Trophoblast cell (in vitro differentiated cells and primary cell): ENCODE results near the gene TGM5.

Source experiments
- DNase-seq, 2 donors: peaks; one replicate each; pipeline ENCODE4 v3.0.0-alpha.2; 2016
- H2AFZ ChIP-seq: 2 replicates; pipeline ENCODE4 v1.6.1; 2013; ENCODE audit warnings: low read length, moderate library complexity, mild to moderate bottlenecking; ENCODE audit not compliant: insufficient read depth, poor library complexity
- H2AK5ac ChIP-seq: 2 replicates; pipeline ENCODE4 v1.6.1; 2013; ENCODE audit warnings: mild to moderate bottlenecking, low read length
- H2BK120ac ChIP-seq: 2 replicates; pipeline ENCODE4 v1.6.1; 2013; ENCODE audit warnings: low read length, mild to moderate bottlenecking, moderate library complexity; ENCODE audit not compliant: insufficient read depth, poor library complexity
- H2BK12ac ChIP-seq: 2 replicates; pipeline ENCODE4 v1.6.1; 2013; ENCODE audit warnings: mild to moderate bottlenecking, low read length, moderate library complexity
- H2BK5ac ChIP-seq: 2 replicates; pipeline ENCODE4 v1.6.1; 2013; ENCODE audit warnings: low read length, low read depth, moderate library complexity, mild to moderate bottlenecking; ENCODE audit not compliant: poor library complexity
- H3K14ac ChIP-seq: 2 replicates; pipeline ENCODE4 v1.6.1; 2013; ENCODE audit warnings: mild to moderate bottlenecking, low read length
- H3K18ac ChIP-seq: 2 replicates; pipeline ENCODE4 v1.6.1; 2013; ENCODE audit warnings: mild to moderate bottlenecking, low read length
- H3K23ac ChIP-seq: 2 replicates; pipeline ENCODE4 v1.6.1; 2013; ENCODE audit warnings: low read length
- H3K27ac ChIP-seq: 2 replicates; pipeline ENCODE4 v1.5.1; 2013; ENCODE audit warnings: low read depth, mild to moderate bottlenecking, inconsistent platforms, low read length, moderate library complexity
- H3K27me3 ChIP-seq: 2 replicates; pipeline ENCODE4 v1.6.1; 2013; ENCODE audit warnings: inconsistent platforms, mild to moderate bottlenecking, low read length, moderate library complexity; ENCODE audit not compliant: insufficient read depth
- H3K36me3 ChIP-seq, 2 experiments: 1 replicate in 1 of 2; 2 replicates in 1 of 2; pipeline ENCODE4 v1.6.1; 2013; ENCODE audit warnings: low read length in 2 of 2, mild to moderate bottlenecking in 2 of 2, moderate library complexity in 1 of 2; ENCODE audit not compliant: insufficient read depth in 2 of 2, control insufficient read depth in 1 of 2
- H3K4ac ChIP-seq: 2 replicates; pipeline ENCODE4 v1.6.1; 2013; ENCODE audit warnings: low read depth, mild to moderate bottlenecking, low read length, moderate library complexity
- H3K4me1 ChIP-seq, 2 experiments: 1 replicate in 1 of 2; 2 replicates in 1 of 2; pipeline ENCODE4 v1.6.1; 2013; ENCODE audit warnings: low read length in 2 of 2, mild to moderate bottlenecking in 2 of 2, moderate library complexity in 1 of 2; ENCODE audit not compliant: insufficient read depth in 2 of 2, control insufficient read depth in 1 of 2
- H3K4me2 ChIP-seq: 2 replicates; pipeline ENCODE4 v1.6.1; 2013; ENCODE audit warnings: inconsistent platforms, mild to moderate bottlenecking, low read length, moderate library complexity
- H3K4me3 ChIP-seq: 2 replicates; pipeline ENCODE4 v1.5.1; 2013; ENCODE audit warnings: mild to moderate bottlenecking, low read depth, low read length, inconsistent platforms
- H3K79me1 ChIP-seq: one replicate; pipeline ENCODE4 v1.6.1; 2013; ENCODE audit warnings: low read length
- H3K79me2 ChIP-seq: 2 replicates; pipeline ENCODE4 v1.6.1; 2013; ENCODE audit warnings: low read length, mild to moderate bottlenecking; ENCODE audit not compliant: control insufficient read depth, insufficient read depth, poor library complexity
- H3K9ac ChIP-seq: 2 replicates; pipeline ENCODE4 v1.6.1; 2013; ENCODE audit warnings: mild to moderate bottlenecking, low read length
- H3K9me3 ChIP-seq: 2 replicates; pipeline ENCODE4 v1.6.1; 2013; ENCODE audit warnings: low read depth, mild to moderate bottlenecking, control low read depth, inconsistent platforms, low read length; ENCODE audit not compliant: insufficient read depth
- H4K12ac ChIP-seq: 2 replicates; pipeline ENCODE4 v1.6.1; 2013; ENCODE audit warnings: low read depth, mild to moderate bottlenecking, low read length, moderate library complexity
- H4K8ac ChIP-seq: 2 replicates; pipeline ENCODE4 v1.6.1; 2013; ENCODE audit warnings: low read depth, mild to moderate bottlenecking, low read length, moderate library complexity
- H4K91ac ChIP-seq: one replicate; pipeline ENCODE4 v1.6.1; 2013; ENCODE audit warnings: low read depth, mild to moderate bottlenecking, low read length, moderate library complexity
- WGBS: extraction: QIAGEN DNeasy Blood & Tissue Kit; methylation state at CpG from one replicate; pipeline ENCODE4 v1.1.7; 2013; ENCODE audit warnings: missing lambda C conversion rate; ENCODE audit not compliant: insufficient read length, insufficient coverage; ENCODE audit errors: extremely low coverage; 5-methylcytosine and 5-hydroxymethylcytosine counted together

TGM5 gene

GRCh38 chr15:43276563-43277200, 10.0 kb upstream of the TGM5 start:
- Histone ChIP-seq H3K36me3 (no peaks in the 10 kb centered on the region), H4K8ac (no peak overlapping the region), H3K4ac (no peak overlapping the region), H4K12ac (no peak overlapping the region), H3K79me2 (peaks cover 2% of the 10 kb centered on the region), H2BK5ac (no peak overlapping the region), H4K91ac (no peak overlapping the region), H3K79me1 (no peaks in the 10 kb centered on the region), H2AK5ac (no peak overlapping the region), H3K27me3 (no peaks in the 10 kb centered on the region), H3K4me3 (no peak overlapping the region), H2BK12ac (no peak overlapping the region), H2AFZ (no peak overlapping the region), H3K14ac (no peak overlapping the region), H3K18ac (no peak overlapping the region), H3K4me1 (no peaks in the 10 kb centered on the region), H3K9ac (no peak overlapping the region), H2BK120ac (no peak overlapping the region), H3K23ac (no peak overlapping the region), H3K4me2 (no peak overlapping the region), H3K27ac (no peak overlapping the region), H3K9me3 (no peaks in the 10 kb centered on the region)
- no peak for DNase-seq
- WGBS: no CpG with 5 or more reads among the region's 12 CpGs

- Histone ChIP-seq H4K12ac (no peak overlapping the region), H3K4me2 (no peak overlapping the region), H3K79me2 (peaks cover 2% of the 10 kb centered on the region), H2BK120ac (no peak overlapping the region), H3K9ac (no peak overlapping the region), H3K27me3 (no peaks in the 10 kb centered on the region), H2BK5ac (no peak overlapping the region), H3K18ac (no peak overlapping the region), H3K14ac (no peak overlapping the region), H3K79me1 (no peaks in the 10 kb centered on the region), H3K9me3 (no peaks in the 10 kb centered on the region), H4K8ac (no peak overlapping the region), H3K4ac (no peak overlapping the region), H2AK5ac (no peak overlapping the region), H2BK12ac (no peak overlapping the region), H3K36me3 (no peaks in the 10 kb centered on the region), H4K91ac (no peak overlapping the region), H3K4me1 (no peaks in the 10 kb centered on the region), H2AFZ (no peak overlapping the region), H3K27ac (no peak overlapping the region), H3K23ac (no peak overlapping the region), H3K4me3 (no peak overlapping the region)
- no peak for DNase-seq
- no CpG with 5 or more reads among the region's 15 CpGs for WGBS
Measured at GRCh38 chr15:43275740-43276562, 9.2 kb upstream of the TGM5 start.

GRCh38 chr15:43274136-43274535, 7.4 kb upstream of the TGM5 start:
- Histone ChIP-seq H3K79me2 (peaks cover 2% of the 10 kb centered on the region), H3K14ac (no peak overlapping the region), H3K4me3 (no peak overlapping the region), H2BK12ac (no peak overlapping the region), H3K27me3 (no peaks in the 10 kb centered on the region), H3K18ac (no peak overlapping the region), H3K4me2 (no peak overlapping the region), H3K9ac (no peak overlapping the region), H3K9me3 (peaks cover 2% of the 10 kb centered on the region), H4K91ac (no peak overlapping the region), H3K4ac (no peak overlapping the region), H4K8ac (no peak overlapping the region), H3K36me3 (no peaks in the 10 kb centered on the region), H3K23ac (no peak overlapping the region), H3K79me1 (no peaks in the 10 kb centered on the region), H3K27ac (no peak overlapping the region), H2BK120ac (no peak overlapping the region), H2AK5ac (no peak overlapping the region), H3K4me1 (no peaks in the 10 kb centered on the region), H4K12ac (no peak overlapping the region), H2BK5ac (no peak overlapping the region), H2AFZ (no peak overlapping the region)
- DNase-seq: no peak
- WGBS: no CpG with 5 or more reads among the region's 9 CpGs

- Histone ChIP-seq H3K27me3 (no peaks in the 10 kb centered on the region), H2BK12ac (no peak overlapping the region), H3K14ac (no peak overlapping the region), H3K4me3 (no peak overlapping the region), H2AFZ (no peak overlapping the region), H3K4me2 (no peak overlapping the region), H3K9ac (no peak overlapping the region), H2AK5ac (no peak overlapping the region), H3K4ac (no peak overlapping the region), H3K9me3 (peaks cover 2% of the 10 kb centered on the region), H2BK120ac (no peak overlapping the region), H3K36me3 (no peaks in the 10 kb centered on the region), H3K23ac (no peak overlapping the region), H3K18ac (no peak overlapping the region), H3K27ac (no peak overlapping the region), H3K4me1 (no peaks in the 10 kb centered on the region), H3K79me2 (peaks cover 2% of the 10 kb centered on the region), H4K91ac (no peak overlapping the region), H2BK5ac (no peak overlapping the region), H3K79me1 (no peaks in the 10 kb centered on the region), H4K8ac (no peak overlapping the region), H4K12ac (no peak overlapping the region)
- WGBS: no CpG with 5 or more reads among the region's 2 CpGs
- no peak for DNase-seq
Measured at GRCh38 chr15:43273243-43273642, 6.5 kb upstream of the TGM5 start.
